Measurements from ENCODE around the gene GAREM2.
"Not testable (repeated sequence)": the region's sequence is repeated elsewhere in the genome, so short reads cannot be mapped to it uniquely, and the experiment has no call there.

The GAREM2 gene

DNA sequence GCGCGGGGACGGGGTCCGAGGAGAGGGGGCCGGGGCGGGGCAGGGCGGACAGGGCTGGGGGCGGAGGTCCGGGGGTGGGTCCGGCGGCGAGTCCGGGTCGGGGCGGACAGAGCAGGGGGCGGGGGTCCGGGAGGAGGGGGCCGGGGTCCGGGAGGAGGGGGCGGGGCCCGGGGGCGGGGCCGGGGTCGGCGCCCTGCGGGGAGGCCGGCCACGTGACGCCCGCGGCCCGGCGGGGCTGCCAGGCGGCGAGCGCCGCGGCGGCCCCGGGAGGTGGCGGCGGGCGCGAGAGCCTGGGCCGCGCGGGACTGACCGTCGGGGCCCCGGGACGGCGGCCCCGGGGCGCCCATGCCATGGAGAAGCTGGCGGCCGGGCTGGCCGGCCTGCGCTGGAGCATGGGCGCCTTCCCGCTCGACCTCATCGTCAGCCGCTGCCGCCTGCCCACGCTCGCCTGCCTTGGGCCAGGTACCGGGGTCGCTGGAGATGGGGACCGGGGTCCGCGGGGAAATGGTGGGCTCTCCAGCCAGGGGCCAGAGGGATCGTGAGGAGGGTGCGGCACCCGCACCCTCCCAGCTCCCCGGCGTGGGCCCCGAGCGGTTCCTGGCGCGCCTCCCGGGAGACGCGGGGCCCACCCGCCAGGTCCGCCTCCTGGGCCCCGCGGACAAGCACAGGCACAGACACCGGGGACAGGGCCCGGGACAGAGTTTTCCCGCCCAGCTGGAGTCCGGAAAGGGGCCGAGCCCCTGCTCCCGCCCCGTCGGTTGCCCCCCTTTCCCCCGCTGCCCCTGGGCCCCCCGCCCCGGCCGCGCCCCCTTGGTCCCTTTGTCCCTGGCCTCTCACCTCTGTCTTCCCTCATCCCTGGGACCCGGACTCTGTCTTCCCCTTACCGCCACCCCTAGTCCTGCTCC is at the start of gene GAREM2:
GAREM2 (plus strand) TSS at position 218 of the 905 bp plus-strand sequence; CDS start at position 351, 133 bp downstream.
- in situ Hi-C loops (cut with MboI; ENCODE audit: low sequenced_read_pairs): no loop called here

DNA sequence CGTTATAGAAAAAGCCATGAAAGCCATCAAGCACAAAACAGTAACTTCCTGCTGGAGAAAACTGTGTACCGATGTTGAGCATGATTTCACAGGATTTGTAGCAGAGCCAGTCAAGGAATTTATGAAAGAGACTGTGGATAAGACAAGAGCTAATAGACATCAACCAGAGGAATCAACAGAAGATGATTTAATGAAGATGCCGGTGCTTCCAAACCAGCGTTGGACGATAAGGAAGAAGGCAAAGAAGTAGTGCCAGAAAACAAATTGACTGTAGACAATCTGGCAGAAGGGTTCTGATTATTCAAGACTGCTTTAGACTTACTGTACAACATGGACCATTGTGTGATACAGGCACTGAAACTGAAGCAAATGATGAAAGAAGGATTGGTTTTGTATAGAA is 49.5 kb upstream of the GAREM2 start:
- in situ Hi-C loops (cut with MboI; ENCODE audit: low sequenced_read_pairs): no loop called here

- in situ Hi-C loops (cut with MboI; ENCODE audit: low sequenced_read_pairs): no loop called here
These were observed 46.8 kb upstream of the GAREM2 start for GRCh38 chr2:26126074-26126473.

GRCh38 chr2:26128176-26128575 is 44.7 kb upstream of the GAREM2 start:
- in situ Hi-C loops (cut with MboI; ENCODE audit: low sequenced_read_pairs): no loop called here

DNA sequence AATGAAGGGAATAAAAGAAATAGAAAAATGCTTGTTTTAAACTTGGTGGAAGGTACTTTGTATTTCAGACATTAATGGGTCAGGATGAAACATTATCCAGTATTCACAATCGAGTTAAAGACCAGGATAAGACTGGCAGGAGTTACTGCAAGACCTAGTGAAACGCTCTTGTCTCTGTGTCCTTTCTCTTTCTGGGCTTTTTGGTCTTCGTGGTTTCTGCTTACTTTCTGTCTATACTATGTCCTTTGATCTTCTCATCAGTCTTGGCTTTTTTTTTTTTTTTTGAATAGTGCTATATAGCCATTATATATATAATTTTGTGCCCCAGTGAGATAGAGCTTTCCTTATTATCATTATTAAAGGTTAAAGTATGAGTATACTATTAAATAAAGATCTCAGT is 42.1 kb upstream of the GAREM2 start:
- in situ Hi-C loops (cut with MboI; ENCODE audit: low sequenced_read_pairs): no loop called here

GRCh38 chr2:26136451-26136850 is 36.4 kb upstream of the GAREM2 start:
- in situ Hi-C loops (cut with MboI; ENCODE audit: low sequenced_read_pairs): no loop called here

DNA sequence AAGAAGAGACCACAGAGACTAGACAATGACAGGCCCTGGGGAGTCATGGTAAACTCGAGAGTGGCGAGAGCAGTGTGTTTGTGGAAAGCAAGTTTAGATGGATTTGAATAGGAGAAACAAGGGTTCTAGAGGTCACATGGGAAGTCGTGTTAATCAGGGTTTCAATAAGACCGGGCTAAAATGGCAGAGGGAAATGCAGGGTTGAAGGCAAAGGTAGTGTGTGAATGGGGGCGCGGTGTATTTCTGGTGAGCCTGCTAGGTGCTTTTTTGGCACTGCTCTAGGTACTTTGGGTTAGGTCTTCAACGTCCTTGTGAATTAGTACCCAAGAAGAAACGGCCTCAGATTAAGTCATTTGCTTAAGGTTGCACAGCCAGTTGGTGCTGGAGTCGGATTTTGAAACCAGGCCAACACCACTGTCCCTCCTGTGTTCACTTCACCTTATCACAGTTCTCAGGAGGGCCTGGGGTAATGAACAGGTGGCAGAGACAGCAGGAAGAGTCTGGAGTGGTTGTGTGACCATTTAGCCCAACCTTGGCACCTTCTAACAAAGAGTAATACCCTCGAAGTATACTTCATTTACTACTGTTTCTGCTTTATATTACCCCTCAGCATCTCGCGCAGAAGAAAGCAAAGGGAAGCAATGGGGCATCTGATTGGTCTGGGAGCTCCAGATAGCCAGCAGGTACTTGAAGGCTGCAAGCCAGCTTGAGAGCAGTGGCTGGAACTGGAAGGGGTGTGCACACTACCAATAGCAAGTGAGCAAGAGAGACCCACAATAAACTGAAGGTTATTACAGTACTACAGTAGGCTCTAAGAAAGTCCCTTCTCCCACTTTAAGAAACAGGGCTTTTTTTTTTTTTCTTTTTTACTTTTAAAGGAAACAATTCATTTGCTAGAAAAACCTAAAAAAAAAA is 33.4 kb upstream of the GAREM2 start:
- in situ Hi-C loops (cut with MboI; ENCODE audit: low sequenced_read_pairs): loop anchor here (10.0 kb wide), 1 partner anchor 145 kb away; no protein-coding TSS in a partner anchor

DNA sequence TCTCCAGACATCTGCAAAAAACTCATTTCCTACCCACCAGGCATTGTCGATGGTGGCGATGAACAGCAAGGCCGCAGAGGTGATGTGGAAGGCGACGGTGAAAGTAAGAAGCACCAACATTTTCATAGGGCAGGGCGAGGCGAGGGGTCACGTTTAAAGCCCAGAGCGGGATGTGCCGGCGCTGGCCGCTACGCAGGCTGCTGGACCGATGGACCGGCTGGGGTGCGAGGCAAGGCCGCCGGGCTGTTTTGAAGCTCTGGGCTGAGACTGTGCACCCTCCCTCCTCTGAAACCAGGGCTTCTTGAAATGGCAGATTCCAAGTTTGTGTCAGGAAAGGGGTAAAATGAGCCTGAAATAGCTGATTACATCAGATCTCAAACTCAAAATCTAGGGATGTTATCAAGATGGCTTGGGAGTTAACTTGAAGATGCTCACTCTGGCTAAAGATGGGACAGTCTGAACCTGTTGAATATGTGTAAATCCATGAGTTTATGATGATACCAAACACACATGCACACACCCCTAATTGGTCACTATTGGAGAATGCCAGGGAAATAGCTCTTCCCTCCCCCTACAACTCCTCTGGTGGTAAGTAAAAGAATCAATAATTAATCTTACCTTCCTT is 31.6 kb upstream of the GAREM2 start:
- in situ Hi-C loops (cut with MboI; ENCODE audit: low sequenced_read_pairs): loop anchor here (10.0 kb wide), 1 partner anchor 146 kb away; no protein-coding TSS in a partner anchor

DNA sequence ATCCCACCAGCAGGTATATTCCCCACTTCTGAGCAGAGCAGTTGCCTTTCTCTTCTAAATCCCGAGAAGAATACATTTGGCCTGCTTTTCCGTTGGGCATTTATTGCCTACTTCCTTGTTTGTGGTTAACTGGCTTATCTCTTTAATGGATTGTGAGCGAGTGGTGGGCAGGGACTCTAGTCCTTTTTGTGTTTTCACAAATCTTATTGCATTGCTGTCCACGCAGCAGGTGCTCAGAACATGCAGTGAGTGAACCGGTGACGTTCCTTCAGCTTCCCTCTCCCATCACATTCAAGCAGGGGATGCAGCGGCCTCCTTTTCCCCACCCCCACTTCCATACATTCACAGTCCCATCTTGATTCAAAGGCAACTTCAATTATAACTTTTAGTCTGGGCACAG is 28.9 kb upstream of the GAREM2 start:
- in situ Hi-C loops (cut with MboI; ENCODE audit: low sequenced_read_pairs): loop anchor here (10.0 kb wide), 1 partner anchor 149 kb away; no protein-coding TSS in a partner anchor

DNA sequence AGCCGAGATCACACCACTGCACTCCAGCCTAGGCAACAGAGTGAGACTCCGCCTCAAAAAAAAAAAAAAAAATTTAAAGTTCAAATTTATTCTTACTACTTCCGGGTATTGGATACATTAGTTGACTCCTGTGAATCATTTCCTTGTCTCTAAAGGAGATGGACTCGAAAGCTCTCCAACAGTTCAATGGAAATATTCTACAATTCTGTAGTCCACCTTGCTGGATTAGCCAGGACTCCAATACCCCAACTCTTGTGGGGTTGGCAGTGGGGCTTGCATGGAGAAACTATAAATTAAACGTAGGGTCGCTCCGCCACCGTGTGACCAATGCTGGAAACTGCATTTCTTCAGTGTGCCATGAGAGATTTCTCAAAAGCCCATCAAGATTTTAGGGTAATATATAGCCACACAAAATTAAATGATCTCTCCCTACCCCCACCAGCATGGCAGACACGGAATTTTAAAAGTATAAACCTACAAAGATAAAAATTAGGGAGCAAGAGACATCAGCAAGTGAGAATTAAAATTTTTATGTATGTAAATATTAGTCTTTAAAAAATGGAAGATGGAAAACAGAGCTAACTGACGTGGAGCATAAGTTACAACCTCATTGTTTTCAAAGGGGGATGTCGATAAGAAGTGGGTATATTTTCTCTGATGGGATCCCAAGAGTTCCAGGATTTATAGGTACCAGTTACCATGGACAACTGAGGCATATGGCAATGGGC is 27.8 kb upstream of the GAREM2 start:
- in situ Hi-C loops (cut with MboI; ENCODE audit: low sequenced_read_pairs): loop anchor here (10.0 kb wide), 1 partner anchor 150 kb away; no protein-coding TSS in a partner anchor

- in situ Hi-C loops (cut with MboI; ENCODE audit: low sequenced_read_pairs): loop anchor here (10.0 kb wide), 1 partner anchor 154 kb away; no protein-coding TSS in a partner anchor
These were observed 24.4 kb upstream of the GAREM2 start for GRCh38 chr2:26148501-26148900.

GRCh38 chr2:26150243-26150642 is 22.6 kb upstream of the GAREM2 start:
- in situ Hi-C loops (cut with MboI; ENCODE audit: low sequenced_read_pairs): no loop called here

GRCh38 chr2:26157580-26157979 is 15.3 kb upstream of the GAREM2 start:
- in situ Hi-C loops (cut with MboI; ENCODE audit: low sequenced_read_pairs): no loop called here

DNA sequence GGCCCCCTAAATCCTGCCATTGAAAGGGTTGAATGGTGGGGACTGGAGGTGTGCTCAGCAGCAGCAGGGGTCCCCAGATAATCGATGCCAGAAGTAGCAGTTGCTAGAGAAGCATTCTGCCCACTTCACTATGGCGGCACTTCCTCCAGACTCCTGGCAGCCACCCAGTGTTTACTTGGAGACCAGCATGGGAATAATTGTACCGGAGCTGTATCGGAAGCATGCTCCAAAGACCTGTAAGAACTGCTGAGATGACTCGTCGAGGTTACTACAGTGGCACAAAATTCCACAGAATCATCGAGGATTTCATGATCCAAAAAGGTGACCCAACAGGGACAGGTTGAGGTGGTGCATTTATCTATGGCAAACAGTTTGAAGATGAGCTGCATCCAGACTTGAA is 11.0 kb upstream of the GAREM2 start:
- in situ Hi-C loops (cut with MboI; ENCODE audit: low sequenced_read_pairs): no loop called here

GRCh38 chr2:26162963-26163362 is 9.9 kb upstream of the GAREM2 start:
- in situ Hi-C loops (cut with MboI; ENCODE audit: low sequenced_read_pairs): no loop called here

GRCh38 chr2:26164231-26164630 is 8.7 kb upstream of the GAREM2 start:
- in situ Hi-C loops (cut with MboI; ENCODE audit: low sequenced_read_pairs): no loop called here

- in situ Hi-C loops (cut with MboI; ENCODE audit: low sequenced_read_pairs): no loop called here
These were observed 8.2 kb upstream of the GAREM2 start for GRCh38 chr2:26164641-26165211.

GRCh38 chr2:26165403-26165802 is 7.5 kb upstream of the GAREM2 start:
- in situ Hi-C loops (cut with MboI; ENCODE audit: low sequenced_read_pairs): no loop called here

DNA sequence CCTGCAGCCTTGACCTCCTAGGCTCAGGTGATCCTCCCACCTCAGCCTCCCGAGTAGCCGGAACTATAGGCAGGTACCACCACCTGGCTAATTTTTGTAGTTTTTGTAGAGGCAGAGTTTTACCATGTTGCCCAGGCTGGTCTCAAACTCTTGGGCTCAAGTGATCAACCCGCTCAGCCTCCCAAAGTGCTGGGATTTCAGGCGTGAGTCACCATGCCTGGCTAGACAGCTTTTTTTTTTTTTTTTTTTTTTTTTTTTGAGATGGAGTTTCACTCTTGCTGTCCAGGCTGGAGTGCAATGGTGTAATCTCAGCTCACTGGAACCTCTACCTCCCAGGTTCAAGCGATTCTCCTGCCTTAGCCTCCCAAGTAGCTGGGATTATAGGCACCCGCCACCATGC is 6.3 kb upstream of the GAREM2 start:
- in situ Hi-C loops (cut with MboI; ENCODE audit: low sequenced_read_pairs): not testable (repeated sequence)

GRCh38 chr2:26168785-26169184 is 4.1 kb upstream of the GAREM2 start:
- in situ Hi-C loops (cut with MboI; ENCODE audit: low sequenced_read_pairs): no loop called here

Measured in HL-60/S4 treated with phorbol 12-myristate 13-acetate at 8.2 ng/mL for 4 days and 3 days (cell line).